ENCODE results near the gene ENTPD6. TPM values are rescaled to one million over a fixed set of nuclear protein-coding genes. Genes with fewer than 3 reads are reported as not detected.

The ENTPD6 gene
- total and polyA plus RNA-seq, 2 of the 4 experiments (the other 2 are of a cell fraction) = 61.1 to 98.6 TPM

- Histone ChIP-seq H3K4me3 (ENCODE audit: insufficient read depth, low read depth, low read length) (no peak overlapping the region), H4K8ac (ENCODE audit: low read depth in 2 of 2, low read length in 2 of 2) (peak overlapping the region; percentile 10 to 74), H4K20me1 (ENCODE audit: insufficient read depth, low read length) (no peaks in the 10 kb centered on the region), H3K27me3 (ENCODE audit: control insufficient read depth, insufficient read depth, low read length) (no peaks in the 10 kb centered on the region), H2AFZ (replicated peaks; ENCODE audit: low read length, poor library complexity) (peak overlapping the region; percentile 26), H4K5ac (ENCODE audit: low read depth, low read length) (no peak overlapping the region), H2AK9ac (replicated peaks; ENCODE audit: low read depth, low read length, poor library complexity) (peak overlapping the region; percentile 85), H3K14ac (replicated peaks; ENCODE audit: low read depth, low read length) (peak overlapping the region; percentile 96), H2AK5ac (ENCODE audit: low read depth, low read length) (peak overlapping the region; percentile 99), H3K27ac (ENCODE audit: insufficient read depth, low read length) (peak overlapping the region; percentile 38), H3K23ac (ENCODE audit: low read depth, low read length) (peak overlapping the region; percentile 66), H3K4me2 (ENCODE audit: low read depth, low read length) (no peak overlapping the region), H3K79me1 (ENCODE audit: low read depth in 1 of 2, low read length in 2 of 2) (peaks cover 0 to 12% of the 10 kb centered on the region in 2 experiments; a peak in 2 of 4 replicates), H2BK15ac (ENCODE audit: low read depth, low read length) (peak overlapping the region; percentile 85), H3K36me3 (ENCODE audit: control insufficient read depth, insufficient read depth, low read length) (peaks cover 13% of the 10 kb centered on the region), H3K9me1 (ENCODE audit: insufficient read depth, low read length) (peaks cover 13% of the 10 kb centered on the region), H3K56ac (ENCODE audit: extremely low read depth, insufficient read depth, low read length) (peak overlapping the region; percentile 32; the same call in 1 of the 2 replicates), H4K91ac (ENCODE audit: insufficient read depth, low read depth, low read length) (peak overlapping the region; percentile 92), H3K9ac (ENCODE audit: low read depth, low read length) (no peak overlapping the region; the same call in 1 of the 2 replicates), H3K9me3 (ENCODE audit: control insufficient read depth, insufficient read depth, low read length) (no peaks in the 10 kb centered on the region), H2BK20ac (ENCODE audit: low read depth, low read length) (peak overlapping the region; percentile 77), H3K18ac (ENCODE audit: low read depth, low read length) (no peak overlapping the region; the same call in 1 of the 2 replicates), H3K4me1 (ENCODE audit: control insufficient read depth, insufficient read depth, low read length) (peaks cover 11% of the 10 kb centered on the region), H3K4ac (ENCODE audit: low read depth, low read length) (peak overlapping the region; percentile 97), H2BK5ac (ENCODE audit: low read depth, low read length, poor library complexity, severe bottlenecking) (peak overlapping the region; percentile 79), H2BK120ac (ENCODE audit: low read depth, low read length) (peak overlapping the region; percentile 92)
- intact Hi-C loops (cut with micrococcal nuclease) = loop anchor here (2.0 kb wide), 1 partner anchor 25 kb away; the partner anchor contains the start of gene PYGB
- DNase-seq = no peak
- TF ChIP-seq RFX5 (IDR thresholded peaks at IDR 0.05; ENCODE audit: low read depth, low read length) (no peak), BHLHE40 (IDR thresholded peaks at IDR 0.05; ENCODE audit: low read depth, low read length) (no peak), RAD21 (IDR thresholded peaks at IDR 0.05; ENCODE audit: low read length) (no peak), POLR2A (IDR thresholded peaks at IDR 0.05; ENCODE audit: low read depth, low read length) (no peak), FOS (IDR thresholded peaks at IDR 0.05; ENCODE audit: low read depth, low read length) (no peak), CEBPB (IDR thresholded peaks at IDR 0.05; ENCODE audit: low read depth, low read length) (no peak), ELK1 (IDR thresholded peaks at IDR 0.05; ENCODE audit: borderline replicate concordance, low read depth, low read length) (no peak), MXI1 (IDR thresholded peaks at IDR 0.05; ENCODE audit: borderline replicate concordance, low read depth, low read length) (no peak), MAZ (IDR thresholded peaks at IDR 0.05; ENCODE audit: borderline replicate concordance, low read depth, low read length) (no peak), NFE2L2 (IDR thresholded peaks at IDR 0.05; ENCODE audit: low read depth, low read length) (no peak), MAFK (IDR thresholded peaks at IDR 0.05; ENCODE audit: low read depth, low read length) (no peak), RCOR1 (IDR thresholded peaks at IDR 0.05; ENCODE audit: insufficient replicate concordance, low read length) (no peak), SMC3 (IDR thresholded peaks at IDR 0.05; ENCODE audit: low read depth, low read length) (no peak)
- ChIA-PET CTCF (interaction anchor here (0.6 to 1.3 kb wide), 2 partner anchors 23 to 44 kb away, joined by 3 to 6 read pairs; no protein-coding TSS in a partner anchor), POLR2A (ENCODE audit: unreplicated experiment) (interaction anchor here (0.6 kb wide), 3 partner anchors 9 to 33 kb away, joined by 4 to 11 read pairs (median 7); no protein-coding TSS in a partner anchor)
- in situ Hi-C loops (cut with MboI; ENCODE audit: low sequenced_read_pairs) = no loop called here
- BruUV-seq (replicated peaks) = no TSS peak
- WGBS, 2 experiments (ENCODE audit: extremely low coverage in 2 of 2, insufficient read length in 1 of 2) = 98% methylated on average over 11 of the region's 24 CpGs; no CpG with 5 or more reads in 1 of the 2 experiments
- dilution Hi-C loops (cut with HindIII; ENCODE audit: low sequenced_read_pairs, unreplicated experiment) = no loop called here
- no peak for ATAC-seq (ENCODE audit: low read depth)
These were observed 28.5 kb downstream of the ENTPD6 start for GRCh38 chr20:25223765-25224720.

Measured in IMR-90 (cell line).